GM21423 (cell line): ENCODE measurements around the gene SLC38A1.

Experiments
- ATAC-seq: cut with Tn5 transposase; IDR thresholded peaks from one replicate; pipeline ENCODE4 v1.9.1; 2021; ENCODE audit warnings: mild to moderate bottlenecking, moderate library complexity; ENCODE audit not compliant: unreplicated experiment

The SLC38A1 gene

DNA sequence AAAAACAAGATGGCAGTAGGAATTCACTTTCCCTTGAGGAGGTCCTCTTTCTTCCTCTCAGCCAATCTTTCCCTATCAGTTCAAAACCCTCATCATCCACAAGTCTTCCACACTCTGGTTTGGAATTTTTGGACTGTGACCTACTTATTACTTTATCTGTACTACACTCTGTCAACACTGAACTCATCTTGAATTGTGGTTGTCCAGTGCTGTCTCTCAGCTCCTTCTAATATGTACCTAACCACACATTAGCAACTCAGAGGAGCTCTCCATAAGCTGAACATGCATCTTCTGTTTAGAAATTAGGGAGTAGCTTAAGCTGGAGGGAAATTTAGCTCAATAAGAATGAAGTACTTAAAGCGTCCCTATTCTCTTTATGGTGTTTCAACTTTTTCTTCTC lies 34.8 kb downstream of the SLC38A1 start:
- ATAC-seq, result no peak

DNA sequence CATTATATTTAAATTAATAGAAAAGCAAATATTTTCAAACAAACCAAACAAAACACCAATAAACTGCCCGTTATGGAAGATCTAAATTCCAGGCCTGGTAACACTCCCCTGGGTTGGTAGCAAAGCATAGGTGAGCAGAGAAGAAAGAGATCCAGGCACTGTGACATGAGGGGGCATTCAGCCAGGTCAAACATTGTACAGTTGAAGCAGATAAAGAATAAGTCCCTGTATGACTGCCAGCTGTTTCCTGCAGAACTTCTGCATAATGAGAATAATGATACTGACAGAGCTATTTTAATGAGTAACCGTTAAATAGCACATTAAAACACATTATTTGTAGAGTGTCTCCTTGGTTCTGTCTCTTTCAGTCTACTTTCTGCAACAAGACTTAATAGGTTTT lies 35.4 kb downstream of the SLC38A1 start:
- no peak for ATAC-seq

DNA sequence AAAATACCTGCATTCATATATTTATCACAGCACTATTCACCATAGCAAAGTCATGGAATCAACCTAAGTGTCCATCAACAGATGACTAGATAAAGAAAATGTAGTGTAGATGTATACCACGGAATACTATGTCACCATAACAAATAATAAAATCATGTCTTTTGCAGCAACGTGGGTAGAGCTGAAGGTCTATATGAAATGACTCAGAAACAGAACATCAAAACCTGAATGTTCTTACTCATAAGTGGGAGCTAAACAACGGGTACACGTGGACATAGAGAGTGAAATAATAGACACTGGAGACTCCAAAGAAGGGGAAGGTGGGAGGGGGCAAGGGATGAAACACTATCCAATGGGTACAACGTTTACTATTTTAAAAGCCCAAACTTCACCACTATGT lies 37.9 kb downstream of the SLC38A1 start:
- no peak for ATAC-seq

- no peak for ATAC-seq
These were observed 38.5 kb downstream of the SLC38A1 start for GRCh38 chr12:46230306-46230705.

- ATAC-seq, result no peak
These were observed 41.2 kb downstream of the SLC38A1 start for GRCh38 chr12:46227616-46228015.

DNA sequence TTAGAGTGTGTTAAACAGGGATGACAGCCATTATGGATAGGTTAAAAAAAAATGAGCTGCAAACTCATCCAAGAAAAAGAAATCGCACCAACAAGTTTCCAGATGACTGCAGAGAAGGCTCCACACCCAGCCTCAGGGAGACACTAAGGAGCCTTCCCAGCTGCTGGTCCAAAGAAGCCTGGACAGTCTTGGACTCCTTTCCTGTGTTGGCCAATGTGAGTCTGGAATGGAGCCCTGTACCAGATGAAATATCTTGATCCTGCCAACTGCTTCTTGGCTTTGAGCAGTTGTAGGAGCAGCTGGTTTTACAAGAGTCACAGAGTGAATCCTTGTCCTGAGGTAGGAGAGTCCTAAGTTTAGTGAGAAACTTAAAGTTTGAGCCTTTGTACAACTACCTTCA lies 44.5 kb downstream of the SLC38A1 start:
- no peak for ATAC-seq

GRCh38 chr12:46223047-46223446 lies 45.8 kb downstream of the SLC38A1 start:
- no peak for ATAC-seq

DNA sequence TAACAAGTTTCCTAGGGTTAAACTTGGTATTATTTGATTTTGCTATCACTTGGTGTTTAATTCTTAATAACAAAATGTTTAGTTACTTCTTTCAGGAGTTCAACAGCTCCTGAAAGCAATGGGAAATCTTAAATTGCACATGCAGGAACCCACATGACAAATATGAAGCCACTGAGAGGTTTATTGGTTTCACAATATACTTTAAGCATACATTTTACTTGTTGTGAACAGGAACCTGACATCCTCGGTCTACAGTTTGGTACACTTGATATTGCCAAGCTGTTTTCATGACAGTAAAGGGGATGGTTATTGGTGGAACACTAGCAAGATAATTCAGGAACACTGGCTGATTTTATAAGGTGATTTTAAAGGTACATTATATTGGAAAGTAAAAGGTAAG lies 46.2 kb downstream of the SLC38A1 start:
- ATAC-seq, result no peak

GRCh38 chr12:46221255-46222128 lies 47.4 kb downstream of the SLC38A1 start:
- ATAC-seq, result no peak

DNA sequence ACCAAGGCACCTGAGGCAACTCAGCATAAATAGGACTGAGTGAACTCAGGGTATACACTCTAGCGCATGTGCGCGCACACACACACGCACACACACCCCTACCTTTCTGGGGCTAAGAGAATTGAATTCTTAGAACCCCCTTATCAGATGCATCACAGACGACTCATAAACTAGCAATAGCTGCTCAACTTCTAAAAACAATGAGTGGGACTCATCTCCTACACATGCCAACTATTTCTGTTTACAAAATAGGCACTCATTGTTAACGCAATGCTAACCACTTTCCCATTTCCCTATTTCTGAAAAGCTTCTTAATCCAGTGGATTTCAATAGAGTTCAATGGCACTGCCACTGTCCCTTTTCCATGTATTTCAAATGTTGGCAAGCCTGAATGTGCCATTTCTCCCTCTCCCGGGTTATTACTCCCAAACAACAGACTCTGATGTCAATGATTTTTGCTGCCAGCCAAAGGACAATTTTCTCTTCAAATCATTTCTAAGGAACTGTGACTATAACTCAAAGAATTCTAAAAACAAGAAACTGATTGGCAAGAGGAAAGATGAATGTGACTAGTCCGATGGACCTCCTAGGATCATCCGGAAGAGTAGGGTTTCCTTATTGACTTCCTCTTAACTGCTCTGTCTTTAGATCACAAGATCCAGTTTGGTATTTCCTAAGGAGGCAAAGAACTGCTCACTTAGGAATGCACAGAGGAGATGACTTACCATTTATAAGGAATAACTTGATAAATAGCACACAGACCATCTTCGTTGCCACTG lies 48.8 kb downstream of the SLC38A1 start:
- ATAC-seq, result no peak

- no peak for ATAC-seq
These were observed 49.5 kb downstream of the SLC38A1 start for GRCh38 chr12:46219132-46219876.

DNA sequence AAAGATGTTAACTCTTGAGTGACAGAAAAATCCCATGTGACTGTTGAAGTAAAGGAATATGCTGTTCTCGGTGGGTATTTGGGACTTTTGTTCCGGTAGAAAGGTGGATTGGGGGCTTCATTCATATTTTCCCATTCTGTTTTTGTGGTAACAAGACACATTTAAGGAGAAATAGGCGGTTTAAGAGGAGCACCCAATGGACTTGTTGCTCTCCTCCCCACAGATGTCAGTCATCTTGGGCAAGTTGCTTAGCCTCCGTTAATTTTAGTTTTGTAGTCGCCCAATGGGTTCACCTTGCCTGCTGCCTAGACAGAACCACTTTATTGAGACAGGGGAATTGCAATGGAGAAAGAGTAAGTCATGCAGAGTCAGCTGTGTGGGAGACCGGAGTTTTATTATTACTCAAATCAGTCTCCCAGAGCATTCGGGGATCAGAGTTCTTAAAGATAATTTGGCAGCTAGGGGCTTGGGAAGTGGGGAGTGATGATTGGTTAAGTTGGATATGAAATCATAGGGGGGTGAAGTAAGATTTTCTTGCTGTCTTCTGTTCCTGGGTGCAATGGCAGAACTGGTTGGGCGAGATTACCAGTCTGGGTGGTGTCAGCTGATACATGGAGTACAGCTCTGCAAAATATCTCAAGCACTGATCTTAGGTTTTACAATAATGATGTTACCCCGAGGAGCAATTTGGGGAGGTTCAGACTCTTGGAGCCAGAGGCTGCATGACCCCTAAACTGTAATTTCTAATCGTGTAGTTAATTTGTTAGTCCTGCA lies 50.3 kb downstream of the SLC38A1 start:
- ATAC-seq, result no peak

DNA sequence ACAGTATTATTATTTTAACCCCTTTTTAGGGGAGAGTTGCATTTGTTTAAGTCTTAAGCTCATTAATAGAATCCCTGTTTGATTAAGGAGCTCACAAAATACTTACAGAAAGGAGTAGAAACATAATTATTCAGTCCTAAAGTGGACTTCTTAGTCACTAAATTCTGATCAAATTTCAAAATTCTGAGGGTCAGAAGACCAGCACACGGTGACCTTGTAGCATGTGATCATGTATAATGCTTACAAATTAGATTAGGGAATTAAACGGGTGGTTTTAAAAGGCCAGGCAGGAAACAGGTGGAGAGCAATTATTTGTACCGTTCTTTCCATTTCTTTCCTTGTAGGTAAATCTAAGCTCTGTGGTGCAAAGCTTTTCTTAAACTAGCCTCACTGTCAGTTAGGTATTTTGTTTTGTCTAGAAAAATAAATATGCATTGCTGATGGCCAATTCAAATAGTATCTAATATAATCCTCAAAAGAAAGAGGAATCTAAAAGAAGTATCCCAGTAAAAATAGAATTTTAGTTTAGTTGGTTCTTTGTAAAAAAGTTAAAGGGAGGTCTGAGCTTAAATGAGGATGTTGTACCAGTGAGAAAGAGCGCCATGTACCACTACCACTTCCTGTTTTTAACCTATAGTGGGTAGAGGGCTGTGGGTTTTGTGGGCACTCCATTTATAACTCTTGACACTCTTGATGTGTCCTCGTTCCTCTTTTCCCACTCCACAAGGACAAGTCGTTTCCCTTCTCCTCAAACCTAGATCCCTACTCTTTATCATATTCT lies 51.1 kb downstream of the SLC38A1 start:
- ATAC-seq, result peak; percentile 64

DNA sequence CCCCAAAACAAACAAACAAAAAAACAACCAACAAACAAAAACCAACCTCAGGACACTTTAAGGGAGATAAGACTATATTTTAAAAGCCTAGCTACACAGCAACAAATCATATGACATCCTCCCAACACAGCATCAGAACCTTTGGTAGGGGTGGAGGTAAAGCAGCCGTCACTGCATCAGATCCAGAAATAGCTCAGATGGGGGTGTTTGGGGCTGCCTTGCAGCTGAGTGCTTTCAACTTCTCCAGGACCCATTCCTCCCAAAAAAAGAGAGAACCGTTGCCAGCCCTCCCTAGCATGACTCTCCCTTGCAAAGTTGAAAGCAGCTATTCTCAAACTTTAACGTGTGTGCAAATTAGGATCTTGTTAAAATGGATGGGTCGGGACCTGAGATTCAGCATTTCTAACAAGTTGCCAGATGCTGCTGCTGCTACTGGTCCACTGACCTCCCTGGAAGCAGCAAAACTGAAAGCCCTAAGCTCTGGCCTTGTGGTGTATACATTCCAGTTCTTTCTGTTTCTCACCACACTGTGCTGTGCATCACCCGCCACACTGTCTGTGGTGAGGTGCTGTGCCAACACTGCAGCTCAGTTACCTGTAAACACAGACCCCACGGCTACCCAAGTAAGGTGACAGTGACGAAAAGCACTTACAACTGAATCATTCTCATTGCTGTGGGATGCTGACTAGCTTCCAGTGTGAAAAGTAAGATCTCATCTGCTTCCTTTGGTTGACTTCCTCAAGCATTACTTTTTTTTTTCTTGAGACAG lies 54.0 kb downstream of the SLC38A1 start:
- peak; percentile 61 for ATAC-seq

GRCh38 chr12:46212108-46212982 lies 56.5 kb downstream of the SLC38A1 start:
- ATAC-seq, result no peak

DNA sequence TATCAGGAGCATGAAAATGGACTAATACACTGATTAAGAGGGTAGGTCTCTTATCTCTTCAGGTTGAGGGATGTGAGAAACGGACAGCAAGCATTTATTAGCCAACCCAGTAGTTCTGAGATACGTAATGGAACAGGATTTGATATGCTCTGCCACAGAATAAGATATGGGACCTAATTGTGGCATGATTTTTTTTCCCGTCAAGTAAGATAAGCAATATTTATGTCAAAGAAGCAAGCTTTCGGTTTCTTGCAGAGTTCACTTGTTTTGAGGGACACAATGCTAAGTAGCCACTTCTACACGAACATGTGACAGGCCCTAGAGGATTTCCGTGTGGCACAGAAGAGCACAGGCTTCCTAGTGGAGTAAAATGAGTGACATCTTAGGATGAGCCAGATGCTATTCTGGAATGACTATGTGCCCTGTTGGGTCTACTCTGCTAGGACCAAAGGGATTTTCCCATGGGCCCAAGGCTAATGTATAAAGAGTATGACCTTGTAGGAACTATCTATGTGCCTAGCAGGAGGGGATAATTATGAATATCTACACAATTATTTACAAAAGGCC lies 57.9 kb downstream of the SLC38A1 start:
- ATAC-seq, result no peak

- ATAC-seq, result peak; percentile 61
These were observed 58.6 kb downstream of the SLC38A1 start for GRCh38 chr12:46209914-46210872.
